ENCODE measurements around the gene RHBDD2. TPM values are rescaled to one million over a fixed set of nuclear protein-coding genes. Genes with fewer than 3 reads are reported as not detected.
A peak's percentile ranks its signal among the peaks of the same experiment; 100 is the strongest.

Gene RHBDD2
- total RNA-seq, 1 donor from 2014 or later = 139 TPM

- Mint-ChIP-seq H3K9me3 (no peaks in the 10 kb centered on the region), H3K27ac (no peak overlapping the region), H3K36me3 (ENCODE audit: low read depth) (peaks cover 7% of the 10 kb centered on the region), H3K4me3 (ENCODE audit: low read depth) (no peak overlapping the region), H3K4me1 (ENCODE audit: low read depth) (peaks cover 23% of the 10 kb centered on the region), H3K27me3 (ENCODE audit: low read depth) (no peaks in the 10 kb centered on the region)
- DNase-seq (ENCODE audit: low spot score) = no peak
- intact Hi-C loops (cut with micrococcal nuclease) = no loop called here
Measured at GRCh38 chr7:75920431-75921161, 41.8 kb downstream of the RHBDD2 start.

DNA sequence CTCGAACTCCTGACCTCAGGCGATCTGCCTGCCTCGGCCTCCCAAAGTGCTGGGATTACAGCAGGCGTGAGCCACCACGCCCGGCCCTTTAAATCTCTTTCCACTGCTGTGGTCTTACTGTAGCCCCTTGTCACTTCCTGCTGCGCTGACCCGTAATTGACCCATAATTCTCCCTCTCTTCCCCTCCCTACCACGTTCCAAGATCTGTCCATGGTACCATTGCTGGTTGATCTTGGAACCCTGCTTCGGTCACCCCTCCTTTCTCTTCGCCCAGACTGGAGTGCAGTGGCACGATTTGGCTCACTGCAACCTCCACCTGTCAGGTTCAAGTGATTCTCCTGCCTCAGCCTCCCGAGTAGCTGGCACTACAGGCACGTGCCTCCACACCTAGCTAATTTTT lies 42.6 kb downstream of the RHBDD2 start:
- Mint-ChIP-seq H3K4me3 (ENCODE audit: low read depth) (no peak overlapping the region), H3K9me3 (no peaks in the 10 kb centered on the region), H3K4me1 (ENCODE audit: low read depth) (peaks cover 20% of the 10 kb centered on the region), H3K36me3 (ENCODE audit: low read depth) (peaks cover 7% of the 10 kb centered on the region), H3K27me3 (ENCODE audit: low read depth) (no peaks in the 10 kb centered on the region), H3K27ac (no peak overlapping the region)
- DNase-seq (ENCODE audit: low spot score) = no peak
- intact Hi-C loops (cut with micrococcal nuclease) = no loop called here

GRCh38 chr7:75922966-75923603 lies 44.3 kb downstream of the RHBDD2 start:
- no peak for DNase-seq (ENCODE audit: low spot score)
- peaks cover 20% of the 10 kb centered on the region for H3K4me1 Mint-ChIP-seq (ENCODE audit: low read depth)
- no peaks in the 10 kb centered on the region for H3K27me3 Mint-ChIP-seq (ENCODE audit: low read depth)
- no peaks in the 10 kb centered on the region for H3K9me3 Mint-ChIP-seq
- intact Hi-C loops (cut with micrococcal nuclease) = no loop called here
- no peak overlapping the region for H3K27ac Mint-ChIP-seq
- H3K36me3 Mint-ChIP-seq (ENCODE audit: low read depth) = peaks cover 7% of the 10 kb centered on the region
- H3K4me3 Mint-ChIP-seq (ENCODE audit: low read depth) = no peak overlapping the region

- DNase-seq (ENCODE audit: low spot score) = no peak
- peaks cover 7% of the 10 kb centered on the region for H3K36me3 Mint-ChIP-seq (ENCODE audit: low read depth)
- intact Hi-C loops (cut with micrococcal nuclease) = no loop called here
- no peaks in the 10 kb centered on the region for H3K27me3 Mint-ChIP-seq (ENCODE audit: low read depth)
- H3K4me3 Mint-ChIP-seq (ENCODE audit: low read depth) = no peak overlapping the region
- no peaks in the 10 kb centered on the region for H3K9me3 Mint-ChIP-seq
- peaks cover 21% of the 10 kb centered on the region for H3K4me1 Mint-ChIP-seq (ENCODE audit: low read depth)
- H3K27ac Mint-ChIP-seq = no peak overlapping the region
Measured at GRCh38 chr7:75924256-75924655, 45.4 kb downstream of the RHBDD2 start.

DNA sequence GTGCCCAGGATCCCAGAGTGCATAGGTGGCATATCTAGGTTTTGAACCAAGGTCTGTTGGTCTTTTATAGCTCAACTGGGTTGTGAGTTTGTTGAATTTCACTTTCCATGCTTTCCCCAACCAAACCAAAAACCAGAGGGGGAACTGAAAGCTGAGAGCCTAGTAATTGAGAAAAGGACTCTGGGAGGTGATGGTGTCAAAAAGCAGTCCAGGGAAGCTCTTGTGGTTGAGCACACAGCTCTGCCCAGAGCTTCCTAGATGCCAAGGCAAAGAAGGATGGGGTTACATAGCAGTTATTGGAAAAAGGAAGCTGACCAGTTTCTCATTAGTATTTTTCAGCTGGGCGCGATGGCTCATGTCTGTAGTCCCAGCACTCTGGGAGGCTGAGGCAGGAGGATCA lies 46.1 kb downstream of the RHBDD2 start:
- H3K27me3 Mint-ChIP-seq (ENCODE audit: low read depth) = no peaks in the 10 kb centered on the region
- no peak overlapping the region for H3K27ac Mint-ChIP-seq
- no peak for DNase-seq (ENCODE audit: low spot score)
- peaks cover 7% of the 10 kb centered on the region for H3K36me3 Mint-ChIP-seq (ENCODE audit: low read depth)
- no peaks in the 10 kb centered on the region for H3K9me3 Mint-ChIP-seq
- H3K4me1 Mint-ChIP-seq (ENCODE audit: low read depth) = peaks cover 21% of the 10 kb centered on the region
- intact Hi-C loops (cut with micrococcal nuclease) = no loop called here
- H3K4me3 Mint-ChIP-seq (ENCODE audit: low read depth) = no peak overlapping the region

GRCh38 chr7:75925717-75926435 lies 47.0 kb downstream of the RHBDD2 start:
- Mint-ChIP-seq H3K27ac (no peak overlapping the region), H3K36me3 (ENCODE audit: low read depth) (peaks cover 7% of the 10 kb centered on the region), H3K9me3 (no peaks in the 10 kb centered on the region), H3K27me3 (ENCODE audit: low read depth) (no peaks in the 10 kb centered on the region), H3K4me1 (ENCODE audit: low read depth) (peaks cover 16% of the 10 kb centered on the region), H3K4me3 (ENCODE audit: low read depth) (no peak overlapping the region)
- DNase-seq (ENCODE audit: low spot score) = no peak
- intact Hi-C loops (cut with micrococcal nuclease) = no loop called here

- Mint-ChIP-seq H3K9me3 (no peaks in the 10 kb centered on the region), H3K4me1 (ENCODE audit: low read depth) (peaks cover 12% of the 10 kb centered on the region), H3K36me3 (ENCODE audit: low read depth) (peaks cover 8% of the 10 kb centered on the region), H3K27ac (peak overlapping the region; percentile 47), H3K27me3 (ENCODE audit: low read depth) (no peaks in the 10 kb centered on the region), H3K4me3 (ENCODE audit: low read depth) (no peak overlapping the region)
- intact Hi-C loops (cut with micrococcal nuclease) = no loop called here
- DNase-seq (ENCODE audit: low spot score) = no peak
Measured at GRCh38 chr7:75928568-75928914, 49.7 kb downstream of the RHBDD2 start.

DNA sequence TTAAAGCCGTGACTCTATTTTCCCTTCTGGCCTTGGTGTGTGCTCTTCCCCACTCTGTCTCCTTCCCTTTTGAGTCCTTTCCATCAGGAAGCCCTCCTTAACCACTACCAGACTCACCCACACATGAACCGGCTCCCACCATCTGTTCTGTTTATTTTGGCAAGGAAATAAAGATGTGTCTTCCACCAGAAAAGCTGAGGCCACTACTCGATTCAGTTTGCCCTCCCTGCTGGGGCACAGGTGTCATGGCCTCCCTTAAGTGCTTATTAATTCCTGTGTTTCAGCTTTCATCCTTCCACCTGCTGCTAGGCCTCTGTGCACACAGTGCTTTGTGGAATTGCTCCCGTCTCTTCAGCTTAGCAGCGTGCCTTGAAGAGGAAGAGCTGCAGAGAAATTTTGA lies 52.8 kb downstream of the RHBDD2 start:
- no peak for DNase-seq (ENCODE audit: low spot score)
- Mint-ChIP-seq H3K27me3 (ENCODE audit: low read depth) (no peaks in the 10 kb centered on the region), H3K4me1 (ENCODE audit: low read depth) (peaks cover 11% of the 10 kb centered on the region), H3K36me3 (ENCODE audit: low read depth) (peaks cover 17% of the 10 kb centered on the region), H3K4me3 (ENCODE audit: low read depth) (no peak overlapping the region), H3K27ac (no peak overlapping the region), H3K9me3 (peaks cover 8% of the 10 kb centered on the region)
- intact Hi-C loops (cut with micrococcal nuclease) = no loop called here

DNA sequence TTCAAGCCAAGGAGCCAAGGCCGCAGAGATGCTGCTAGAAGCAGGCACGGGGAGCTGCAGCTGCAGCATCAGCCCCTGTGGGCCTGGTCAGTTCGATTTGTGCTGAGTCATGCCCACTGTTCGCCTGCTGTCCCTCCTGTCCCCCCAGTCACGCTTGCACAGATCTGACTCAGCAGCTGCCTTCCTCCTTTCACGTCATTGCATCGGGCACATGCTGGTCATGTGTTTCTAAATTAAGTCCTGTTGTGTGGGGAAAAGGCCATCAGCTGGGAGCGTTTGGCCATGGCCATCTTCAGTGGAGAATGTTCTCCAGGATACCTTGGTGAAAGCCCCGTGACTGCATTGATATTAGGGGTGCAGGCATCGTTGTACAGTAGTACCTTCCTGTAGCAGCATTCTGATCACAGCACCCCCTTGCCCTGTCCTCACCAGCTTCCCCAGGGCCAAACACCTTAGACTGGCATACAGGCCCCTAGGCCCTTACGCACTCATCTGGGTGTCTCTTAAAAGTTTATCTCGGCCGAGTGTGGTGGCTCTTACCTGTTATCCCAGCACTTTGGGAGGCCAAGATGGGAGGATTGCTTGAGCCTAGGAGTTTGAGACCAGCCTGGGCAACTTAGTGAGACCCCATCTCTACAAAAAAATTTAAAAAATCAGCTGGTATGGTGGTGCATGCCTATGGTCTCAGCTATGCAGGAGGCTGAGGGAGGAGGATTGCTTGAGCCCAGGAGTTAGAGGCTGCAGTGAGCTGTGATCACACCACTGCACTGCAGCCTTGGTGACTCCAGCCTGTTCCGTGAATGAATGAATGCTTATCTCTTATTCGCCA lies 59.3 kb downstream of the RHBDD2 start:
- DNase-seq (ENCODE audit: low spot score) = no peak
- Mint-ChIP-seq H3K27ac (no peak overlapping the region), H3K4me1 (ENCODE audit: low read depth) (no peaks in the 10 kb centered on the region), H3K36me3 (ENCODE audit: low read depth) (peaks cover 11% of the 10 kb centered on the region), H3K27me3 (ENCODE audit: low read depth) (no peaks in the 10 kb centered on the region), H3K9me3 (peaks cover 8% of the 10 kb centered on the region), H3K4me3 (ENCODE audit: low read depth) (no peak overlapping the region)
- intact Hi-C loops (cut with micrococcal nuclease) = no loop called here

Other genes starting within 250 kb of the RHBDD2 start
- gene HIP1, start 140.1 kb upstream of the RHBDD2 start, total RNA-seq = 10.6 and 14.8 TPM in 2 replicates
- 0.89 TPM in 1 of 2 replicates, not detected in the other for gene CCL26, start 106.8 kb upstream of the RHBDD2 start, total RNA-seq
- gene CCL24, start 65.2 kb upstream of the RHBDD2 start, total RNA-seq = not detected in 2 replicates
- 105 and 106 TPM in 2 replicates for gene POR, start 36.1 kb downstream of the RHBDD2 start, total RNA-seq
- 62.4 and 63.7 TPM in 2 replicates for gene TMEM120A, start 115.6 kb downstream of the RHBDD2 start, total RNA-seq
- gene STYXL1, start 169.0 kb downstream of the RHBDD2 start, total RNA-seq = 27.7 and 36.1 TPM in 2 replicates
- gene MDH2, start 169.1 kb downstream of the RHBDD2 start, total RNA-seq = 268 and 285 TPM in 2 replicates

All from activated T-helper 2 cell treated with anti-CD3 and anti-CD28 coated beads, Interferon-gamma antibody, Interleukin-2, Interleukin-4, amounts not matched to agents 10 μg/mL and 5 μg/mL and 100 μg/mL, durations not matched to agents 14 hours and 24 hours and 36 hours (primary cell).